ENCODE results near the gene TFPT.

TFPT gene

GRCh38 chr19:54148158-54148557 lies 32.7 kb upstream of the TFPT start:
- DNase-seq: no peak

GRCh38 chr19:54147676-54148075 lies 32.2 kb upstream of the TFPT start:
- DNase-seq: no peak

- DNase-seq: no peak
Measured at GRCh38 chr19:54145541-54146158, 30.2 kb upstream of the TFPT start.

- no peak for DNase-seq
Measured at GRCh38 chr19:54142166-54142780, 26.8 kb upstream of the TFPT start.

GRCh38 chr19:54141356-54141755 lies 25.9 kb upstream of the TFPT start:
- DNase-seq: peak; percentile 39

GRCh38 chr19:54138489-54139256 lies 23.2 kb upstream of the TFPT start:
- no peak for DNase-seq

- DNase-seq: no peak
Measured at GRCh38 chr19:54137699-54138488, 22.4 kb upstream of the TFPT start, which contains the start of gene CNOT3. CNOT3 (plus strand) TSS chr19:54137762; CDS start chr19:54142979, 5,217 bp downstream.

GRCh38 chr19:54136864-54137698 lies 21.6 kb upstream of the TFPT start:
- DNase-seq: peak; percentile 100

GRCh38 chr19:54136086-54136863 lies 20.8 kb upstream of the TFPT start:
- DNase-seq: no peak

GRCh38 chr19:54133957-54134590 lies 18.6 kb upstream of the TFPT start:
- no peak for DNase-seq

GRCh38 chr19:54133312-54133956 lies 18.0 kb upstream of the TFPT start:
- DNase-seq: peak; percentile 45

GRCh38 chr19:54129617-54129996 lies 14.2 kb upstream of the TFPT start:
- no peak for DNase-seq

- no peak for DNase-seq
Measured at GRCh38 chr19:54128796-54129616, 13.5 kb upstream of the TFPT start.

GRCh38 chr19:54128441-54128725 lies 12.9 kb upstream of the TFPT start:
- DNase-seq: no peak

GRCh38 chr19:54127688-54128440 lies 12.4 kb upstream of the TFPT start:
- no peak for DNase-seq

GRCh38 chr19:54125713-54126112 lies 10.3 kb upstream of the TFPT start:
- no peak for DNase-seq

- no peak for DNase-seq
Measured at GRCh38 chr19:54124393-54124792, 8.9 kb upstream of the TFPT start.

- no peak for DNase-seq
Measured at GRCh38 chr19:54123682-54124081, 8.2 kb upstream of the TFPT start.

- DNase-seq: no peak
Measured at GRCh38 chr19:54121259-54121658, 5.8 kb upstream of the TFPT start.
